ENCODE results near the gene PRDM16.

DNA sequence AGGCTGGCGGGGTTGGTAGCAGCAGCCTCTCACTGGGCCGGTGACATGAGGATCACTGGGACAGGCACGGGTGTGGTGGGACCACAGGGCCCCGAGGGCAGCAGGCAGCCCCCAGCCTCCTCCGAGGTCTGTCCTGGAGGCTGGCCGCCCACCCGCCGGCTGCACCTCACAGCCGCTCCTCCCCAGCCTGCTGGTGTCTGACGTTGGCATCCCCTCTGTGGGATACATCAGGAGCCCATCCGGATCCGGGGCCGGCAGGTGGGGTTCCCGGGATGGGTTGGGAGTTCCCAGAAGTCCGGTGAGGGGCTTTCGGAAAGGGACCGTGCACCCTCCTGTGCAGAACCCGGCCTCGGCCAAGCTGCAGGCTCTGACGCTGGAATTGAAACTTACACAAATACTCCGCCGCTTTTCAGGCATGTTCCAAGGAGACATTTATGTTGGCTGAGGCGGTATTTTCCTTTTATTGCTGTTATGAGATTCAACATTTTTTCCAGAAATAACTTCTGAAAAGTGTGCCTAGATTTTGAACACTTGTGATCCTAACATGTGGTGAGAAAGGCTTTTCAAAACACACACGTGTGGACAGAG is 243.4 kb downstream of the PRDM16 start:
- TF ChIP-seq, protein P1, sequence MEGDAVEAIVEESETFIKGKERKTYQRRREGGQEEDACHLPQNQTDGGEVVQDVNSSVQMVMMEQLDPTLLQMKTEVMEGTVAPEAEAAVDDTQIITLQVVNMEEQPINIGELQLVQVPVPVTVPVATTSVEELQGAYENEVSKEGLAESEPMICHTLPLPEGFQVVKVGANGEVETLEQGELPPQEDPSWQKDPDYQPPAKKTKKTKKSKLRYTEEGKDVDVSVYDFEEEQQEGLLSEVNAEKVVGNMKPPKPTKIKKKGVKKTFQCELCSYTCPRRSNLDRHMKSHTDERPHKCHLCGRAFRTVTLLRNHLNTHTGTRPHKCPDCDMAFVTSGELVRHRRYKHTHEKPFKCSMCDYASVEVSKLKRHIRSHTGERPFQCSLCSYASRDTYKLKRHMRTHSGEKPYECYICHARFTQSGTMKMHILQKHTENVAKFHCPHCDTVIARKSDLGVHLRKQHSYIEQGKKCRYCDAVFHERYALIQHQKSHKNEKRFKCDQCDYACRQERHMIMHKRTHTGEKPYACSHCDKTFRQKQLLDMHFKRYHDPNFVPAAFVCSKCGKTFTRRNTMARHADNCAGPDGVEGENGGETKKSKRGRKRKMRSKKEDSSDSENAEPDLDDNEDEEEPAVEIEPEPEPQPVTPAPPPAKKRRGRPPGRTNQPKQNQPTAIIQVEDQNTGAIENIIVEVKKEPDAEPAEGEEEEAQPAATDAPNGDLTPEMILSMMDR (conservative IDR thresholded peaks at IDR 0.05): no peak
- TF ChIP-seq ZFX (IDR thresholded peaks at IDR 0.05): no peak

Measured in C4-2B (cell line).